ENCODE results near the gene COL12A1. TPM values are rescaled to one million over a fixed set of nuclear protein-coding genes. Genes with fewer than 3 reads are reported as not detected.

The COL12A1 gene
- total and polyA plus RNA-seq, 2 of the 13 experiments (the other 11 are each of a cell fraction or from before 2014, with no cell fraction given), result 0.02 TPM; not detected in 1

- peak; percentile 41; the same call in 1 of the 2 replicates for TF ChIP-seq PAXIP1 (CRISPR knock-in tag; conservative IDR thresholded peaks at IDR 0.05)
- no peak for TF ChIP-seq ZBTB26 (CRISPR knock-in tag; IDR thresholded peaks at IDR 0.05; ENCODE audit: borderline replicate concordance)
- TF ChIP-seq BORCS8-MEF2B (CRISPR knock-in tag; IDR thresholded peaks at IDR 0.05), result peak; percentile 51; the same call in 1 of the 2 replicates
- TF ChIP-seq RARA (CRISPR knock-in tag; IDR thresholded peaks at IDR 0.05), result peak; percentile 59
- no peak; the same call in 1 of the 2 replicates for TF ChIP-seq ZSCAN25 (CRISPR knock-in tag; IDR thresholded peaks at IDR 0.05)
- no peak for TF ChIP-seq SKI (IDR thresholded peaks at IDR 0.05; ENCODE audit: partially characterized antibody)
- peak; percentile 59; the same call in 1 of the 3 replicates for TF ChIP-seq MXI1 (IDR thresholded peaks at IDR 0.05; ENCODE audit: borderline replicate concordance, low read depth, low read length)
- no peak for TF ChIP-seq RFX3 (CRISPR knock-in tag; IDR thresholded peaks at IDR 0.05)
- peak; percentile 71 for TF ChIP-seq RXRA (CRISPR knock-in tag; IDR thresholded peaks at IDR 0.05)
- peak; percentile 100 for TF ChIP-seq ZNF574 (CRISPR knock-in tag; IDR thresholded peaks at IDR 0.05)
- no peak for TF ChIP-seq MAFF (IDR thresholded peaks at IDR 0.05; ENCODE audit: low read depth, low read length)
- no peak for TF ChIP-seq ATRX (CRISPR knock-in tag; IDR thresholded peaks at IDR 0.05; ENCODE audit: borderline replicate concordance)
- TF ChIP-seq ZNF580 (CRISPR knock-in tag; IDR thresholded peaks at IDR 0.05; ENCODE audit: borderline replicate concordance, low read depth), result peak; percentile 92; the same call in 1 of the 2 replicates
- no peak for TF ChIP-seq ZNF512 (CRISPR knock-in tag; IDR thresholded peaks at IDR 0.05)
- peak; percentile 65; the same call in 1 of the 2 replicates for TF ChIP-seq ZNF264 (CRISPR knock-in tag; IDR thresholded peaks at IDR 0.05)
- no peak for TF ChIP-seq NFIB (CRISPR knock-in tag; IDR thresholded peaks at IDR 0.05; ENCODE audit: borderline replicate concordance)
- peak; percentile 87 for TF ChIP-seq DRAP1 (CRISPR knock-in tag; IDR thresholded peaks at IDR 0.05)
- no peak for TF ChIP-seq HNRNPH1 (optimal IDR thresholded peaks at IDR 0.05; ENCODE audit: low read depth, low read length)
- TF ChIP-seq FOXA3 (CRISPR knock-in tag; IDR thresholded peaks at IDR 0.05), result peak; percentile 65; the same call in 1 of the 2 replicates
- TF ChIP-seq FLYWCH1 (CRISPR knock-in tag; IDR thresholded peaks at IDR 0.05), result peak; percentile 71; the same call in 1 of the 2 replicates
Measured at GRCh38 chr6:75243333-75244062, 37.6 kb upstream of the COL12A1 start, which contains the start of gene COX7A2 (continued).
